Central memory CD8-positive, alpha-beta T cell (primary cell): Measurements from ENCODE around the gene NAALADL2.

Experiments
- ATAC-seq: fragments of 150-1000 bp; cut with Tn5 transposase; replicated peaks from 2 replicates; pipeline ENCODE4 v1.10.0; 2022; ENCODE audit warnings: mild to moderate bottlenecking, moderate FRiP score, moderate number of reproducible peaks; ENCODE audit not compliant: poor library complexity, severe bottlenecking; ENCODE audit errors: extremely low read depth
- DNase-seq, 2 donors: peaks; one replicate each; pipeline ENCODE4 v3.0.0; 2021; ENCODE audit warnings: low spot score in 2 of 2
- H3K27ac Mint-ChIP-seq: one replicate; pipeline ENCODE4 v1.8.0; 2022; ENCODE audit warnings: low read depth, mild to moderate bottlenecking, moderate library complexity, mixed read lengths
- H3K27me3 Mint-ChIP-seq: one replicate; pipeline ENCODE4 v1.8.0; 2022; ENCODE audit warnings: mixed read lengths
- H3K36me3 Mint-ChIP-seq: one replicate; pipeline ENCODE4 v1.8.0; 2022; ENCODE audit warnings: mild to moderate bottlenecking, moderate library complexity, mixed read lengths; ENCODE audit not compliant: insufficient read depth
- H3K4me1 Mint-ChIP-seq: one replicate; pipeline ENCODE4 v1.8.0; 2022; ENCODE audit warnings: mixed read lengths
- H3K4me3 Mint-ChIP-seq: one replicate; pipeline ENCODE4 v1.8.0; 2022; ENCODE audit warnings: mild to moderate bottlenecking, moderate library complexity, mixed read lengths
- H3K9me3 Mint-ChIP-seq: one replicate; pipeline ENCODE4 v1.8.0; 2022; ENCODE audit warnings: mixed read lengths

The NAALADL2 gene

GRCh38 chr3:175015056-175015635, 156.0 kb downstream of the NAALADL2 start:
- Mint-ChIP-seq H3K36me3 (no peaks in the 10 kb centered on the region), H3K4me1 (no peaks in the 10 kb centered on the region), H3K9me3 (peaks cover 12% of the 10 kb centered on the region), H3K27me3 (no peaks in the 10 kb centered on the region), H3K4me3 (no peak overlapping the region), H3K27ac (no peak overlapping the region)
- ATAC-seq = no peak
- DNase-seq = no peak

- Mint-ChIP-seq H3K27me3 (no peaks in the 10 kb centered on the region), H3K27ac (no peak overlapping the region), H3K36me3 (no peaks in the 10 kb centered on the region), H3K4me3 (no peak overlapping the region), H3K4me1 (no peaks in the 10 kb centered on the region), H3K9me3 (peaks cover 12% of the 10 kb centered on the region)
- no peak for ATAC-seq
- no peak for DNase-seq
These were observed 160.0 kb downstream of the NAALADL2 start for GRCh38 chr3:175018946-175019727.

- no peak overlapping the region for H3K27ac Mint-ChIP-seq
- no peak for DNase-seq
- ATAC-seq = no peak
- no peaks in the 10 kb centered on the region for H3K36me3 Mint-ChIP-seq
- H3K9me3 Mint-ChIP-seq = peaks cover 11% of the 10 kb centered on the region
- no peak overlapping the region for H3K4me3 Mint-ChIP-seq
- no peaks in the 10 kb centered on the region for H3K4me1 Mint-ChIP-seq
- H3K27me3 Mint-ChIP-seq = no peaks in the 10 kb centered on the region
These were observed 161.0 kb downstream of the NAALADL2 start for GRCh38 chr3:175020101-175020500.

DNA sequence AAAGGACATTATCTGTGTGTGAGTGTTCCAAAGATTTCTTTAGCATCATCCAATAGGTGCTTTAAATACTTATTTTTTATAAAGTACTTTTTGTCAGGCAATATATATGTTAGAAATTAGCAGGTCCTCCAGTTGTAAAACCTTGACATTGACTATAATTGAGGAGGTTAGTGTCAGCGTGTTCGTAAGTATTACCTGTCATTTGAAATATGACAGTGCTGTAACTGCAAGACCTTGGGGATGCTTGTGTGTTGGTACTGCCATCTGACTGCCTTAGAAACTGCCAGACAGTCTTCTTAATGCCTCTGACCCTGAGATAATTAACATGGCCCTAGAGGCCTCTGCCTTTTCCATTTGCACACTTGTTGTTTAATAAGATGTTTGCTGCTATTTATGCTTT, 170.7 kb downstream of the NAALADL2 start:
- ATAC-seq (no peak), DNase-seq (no peak)
- H3K4me3 Mint-ChIP-seq = no peak overlapping the region

DNA sequence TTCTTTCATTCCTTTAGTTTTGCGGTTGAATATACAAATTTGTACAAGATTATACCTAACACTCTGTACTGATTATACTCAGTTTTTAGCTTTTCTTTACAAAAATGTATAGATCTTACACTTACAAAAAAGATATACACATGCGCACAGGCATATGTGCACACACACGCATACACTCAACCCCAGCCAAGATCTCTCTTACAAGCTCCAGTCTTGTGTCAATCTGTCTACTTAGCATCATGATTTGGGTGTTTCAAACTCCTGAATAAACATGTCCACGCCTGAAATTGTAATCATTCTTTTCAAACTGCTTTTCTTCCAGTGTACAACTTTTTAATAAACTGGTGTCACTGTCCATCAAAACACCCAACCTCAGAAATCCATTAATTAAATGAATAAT, 180.7 kb downstream of the NAALADL2 start:
- ATAC-seq = no peak
- Mint-ChIP-seq H3K4me3 (no peak overlapping the region), H3K9me3 (peaks cover 16% of the 10 kb centered on the region), H3K27ac (no peak overlapping the region), H3K36me3 (no peaks in the 10 kb centered on the region), H3K4me1 (no peaks in the 10 kb centered on the region), H3K27me3 (no peaks in the 10 kb centered on the region)
- DNase-seq = no peak

More for the DNA sequence above, 170.7 kb downstream of the NAALADL2 start:
- peaks cover 13% of the 10 kb centered on the region for H3K9me3 Mint-ChIP-seq
- H3K27ac Mint-ChIP-seq = no peak overlapping the region
- no peaks in the 10 kb centered on the region for H3K27me3 Mint-ChIP-seq
- H3K4me1 Mint-ChIP-seq = no peaks in the 10 kb centered on the region
- H3K36me3 Mint-ChIP-seq = no peaks in the 10 kb centered on the region

- DNase-seq = no peak
- Mint-ChIP-seq H3K27me3 (no peaks in the 10 kb centered on the region), H3K36me3 (no peaks in the 10 kb centered on the region), H3K4me3 (no peak overlapping the region), H3K9me3 (peaks cover 16% of the 10 kb centered on the region), H3K27ac (no peak overlapping the region), H3K4me1 (no peaks in the 10 kb centered on the region)
- ATAC-seq = no peak
These were observed 182.2 kb downstream of the NAALADL2 start for GRCh38 chr3:175041369-175041768.

DNA sequence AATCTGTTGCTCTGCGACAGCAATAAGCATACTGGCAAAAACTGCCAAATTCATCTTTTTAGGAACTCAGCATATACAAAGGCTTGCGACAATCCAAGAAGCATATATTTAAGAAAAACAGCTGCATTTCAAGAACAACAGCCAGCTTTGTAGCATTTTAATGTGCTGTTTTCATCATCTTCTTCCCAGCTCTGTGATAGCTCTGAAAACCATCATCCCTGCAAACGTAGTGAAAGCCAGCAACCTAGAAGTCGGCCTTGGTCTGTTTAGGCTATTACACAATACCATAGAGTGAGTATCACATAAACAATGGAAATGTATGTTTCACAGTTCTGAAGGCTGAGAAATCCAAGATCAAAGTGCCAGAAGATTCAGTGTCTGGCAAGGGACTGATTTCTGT, 187.5 kb downstream of the NAALADL2 start:
- peaks cover 11% of the 10 kb centered on the region for H3K9me3 Mint-ChIP-seq
- no peaks in the 10 kb centered on the region for H3K4me1 Mint-ChIP-seq
- ATAC-seq = no peak
- DNase-seq = no peak
- no peak overlapping the region for H3K27ac Mint-ChIP-seq
- no peak overlapping the region for H3K4me3 Mint-ChIP-seq
- H3K27me3 Mint-ChIP-seq = no peaks in the 10 kb centered on the region
- H3K36me3 Mint-ChIP-seq = no peaks in the 10 kb centered on the region

- no peak for ATAC-seq
These were observed 188.7 kb downstream of the NAALADL2 start for GRCh38 chr3:175047786-175048185.

DNA sequence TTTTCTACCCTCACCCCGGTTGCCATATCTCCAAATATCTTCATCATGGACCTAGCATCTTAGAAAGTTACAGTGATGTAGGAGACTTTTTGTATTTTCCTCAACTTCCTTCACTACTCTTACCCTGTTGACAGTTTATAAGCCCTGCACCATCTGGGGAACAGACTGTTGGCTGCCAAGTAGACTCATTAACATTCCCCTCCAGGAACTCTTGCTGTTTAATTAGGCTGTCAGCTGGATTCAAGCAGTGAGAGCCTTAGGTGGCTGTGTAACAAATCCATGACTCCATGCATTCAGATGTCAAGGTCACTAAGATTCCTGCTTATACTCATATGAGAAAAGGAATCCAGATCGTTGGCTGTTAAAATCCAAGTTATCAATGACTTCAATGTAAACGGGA, 198.3 kb downstream of the NAALADL2 start:
- Mint-ChIP-seq H3K27ac (no peak overlapping the region), H3K36me3 (no peaks in the 10 kb centered on the region), H3K4me1 (no peaks in the 10 kb centered on the region), H3K9me3 (peaks cover 21% of the 10 kb centered on the region), H3K27me3 (no peaks in the 10 kb centered on the region), H3K4me3 (no peak overlapping the region)
- no peak for DNase-seq
- ATAC-seq = no peak

More at GRCh38 chr3:175047786-175048185, 188.7 kb downstream of the NAALADL2 start:
- Mint-ChIP-seq H3K27ac (no peak overlapping the region), H3K4me1 (no peaks in the 10 kb centered on the region), H3K27me3 (no peaks in the 10 kb centered on the region), H3K4me3 (no peak overlapping the region), H3K36me3 (no peaks in the 10 kb centered on the region), H3K9me3 (peaks cover 6% of the 10 kb centered on the region)
- no peak for DNase-seq

- Mint-ChIP-seq H3K27me3 (no peaks in the 10 kb centered on the region), H3K4me1 (no peaks in the 10 kb centered on the region), H3K4me3 (no peak overlapping the region), H3K36me3 (no peaks in the 10 kb centered on the region), H3K9me3 (peaks cover 17% of the 10 kb centered on the region), H3K27ac (no peak overlapping the region)
- ATAC-seq (no peak), DNase-seq (no peak)
These were observed 200.7 kb downstream of the NAALADL2 start for GRCh38 chr3:175059788-175060187.

DNA sequence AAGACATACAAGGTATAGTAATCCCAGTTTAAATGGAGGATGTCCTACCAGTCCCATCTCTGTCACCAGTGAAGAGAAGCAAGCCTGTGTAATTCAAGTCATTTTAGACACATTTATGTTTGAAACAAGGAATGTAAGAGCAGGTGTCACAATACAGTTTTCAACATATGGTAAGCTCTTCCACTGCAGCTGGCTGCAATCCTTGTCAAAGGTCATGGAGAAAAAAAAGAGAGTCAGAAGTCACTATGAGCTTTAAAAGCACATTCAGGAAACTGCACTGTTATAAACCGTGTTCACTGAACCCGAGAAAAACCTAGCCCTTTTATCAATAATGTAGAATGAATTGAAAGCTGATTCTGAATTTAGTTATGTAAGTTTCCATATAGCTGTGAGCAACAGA, 206.4 kb downstream of the NAALADL2 start:
- H3K9me3 Mint-ChIP-seq = no peaks in the 10 kb centered on the region
- H3K27ac Mint-ChIP-seq = no peak overlapping the region
- no peaks in the 10 kb centered on the region for H3K4me1 Mint-ChIP-seq
- no peak overlapping the region for H3K4me3 Mint-ChIP-seq
- no peaks in the 10 kb centered on the region for H3K36me3 Mint-ChIP-seq
- no peaks in the 10 kb centered on the region for H3K27me3 Mint-ChIP-seq
- ATAC-seq (no peak), DNase-seq (no peak)

GRCh38 chr3:175066617-175067415, 207.7 kb downstream of the NAALADL2 start:
- Mint-ChIP-seq H3K4me3 (no peak overlapping the region), H3K27ac (no peak overlapping the region)

GRCh38 chr3:175068587-175068986, 209.5 kb downstream of the NAALADL2 start:
- H3K27me3 Mint-ChIP-seq = no peaks in the 10 kb centered on the region
- H3K9me3 Mint-ChIP-seq = no peaks in the 10 kb centered on the region
- no peak overlapping the region for H3K4me3 Mint-ChIP-seq
- DNase-seq (no peak), ATAC-seq (no peak)
- no peaks in the 10 kb centered on the region for H3K36me3 Mint-ChIP-seq
- no peaks in the 10 kb centered on the region for H3K4me1 Mint-ChIP-seq
- H3K27ac Mint-ChIP-seq = no peak overlapping the region

More at GRCh38 chr3:175066617-175067415, 207.7 kb downstream of the NAALADL2 start:
- no peak for DNase-seq
- no peaks in the 10 kb centered on the region for H3K9me3 Mint-ChIP-seq
- no peaks in the 10 kb centered on the region for H3K36me3 Mint-ChIP-seq
- H3K4me1 Mint-ChIP-seq = no peaks in the 10 kb centered on the region
- H3K27me3 Mint-ChIP-seq = no peaks in the 10 kb centered on the region
- ATAC-seq = no peak
